ENCODE measurements around the gene ING4. TPM values are rescaled to one million over a fixed set of nuclear protein-coding genes. Genes with fewer than 3 reads are reported as not detected.

ING4 gene
- total and polyA plus RNA-seq, 2 of the 13 experiments (the other 11 are each of a cell fraction or from before 2014, with no cell fraction given) = 14.4 to 32.4 TPM

DNA sequence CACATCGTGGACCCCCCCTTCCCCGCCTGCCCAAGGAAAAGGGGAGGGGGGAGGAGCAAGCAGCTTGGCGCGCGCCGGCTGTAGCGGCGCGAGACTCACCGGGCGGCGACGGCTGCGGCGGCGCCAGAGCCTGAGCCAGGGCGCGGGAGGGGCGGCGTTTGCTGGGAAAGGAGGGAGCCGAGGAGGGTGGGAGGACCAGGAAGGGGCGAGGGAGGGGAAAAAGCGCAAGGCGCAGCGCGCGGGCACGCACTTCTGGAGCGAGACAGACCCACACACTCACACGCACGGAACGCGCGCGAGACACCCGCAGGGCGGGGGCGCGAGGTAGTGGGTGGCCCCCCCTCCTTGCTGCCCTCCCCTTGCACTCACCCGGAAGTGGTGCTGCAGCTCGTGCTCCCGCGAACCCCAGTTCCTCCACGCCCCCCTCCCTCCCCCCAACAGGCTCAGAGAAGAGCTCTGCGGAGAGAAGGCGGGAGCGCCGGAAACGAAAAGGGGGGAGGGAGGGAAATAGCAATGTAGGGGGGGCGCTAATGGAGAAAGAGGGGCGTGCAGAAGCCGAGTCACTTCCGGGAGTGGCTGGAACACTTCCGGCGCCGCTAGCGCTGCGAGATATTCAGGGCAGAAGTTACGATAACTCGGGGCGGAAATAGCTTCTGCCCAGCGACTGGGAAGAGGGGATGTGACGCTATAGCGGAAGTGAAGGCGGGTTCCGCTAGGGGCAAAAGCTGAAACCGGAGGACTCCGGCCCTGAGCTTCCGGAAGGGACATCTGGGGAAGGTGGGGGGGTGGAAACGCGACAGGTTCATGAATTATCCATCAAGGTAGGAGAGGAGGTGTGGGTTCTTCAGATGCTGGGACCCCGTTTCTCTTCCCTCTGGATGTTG is 26.3 kb upstream of the ING4 start, which contains the start of gene ZNF384 (continued):
- TF ChIP-seq, protein P1, sequence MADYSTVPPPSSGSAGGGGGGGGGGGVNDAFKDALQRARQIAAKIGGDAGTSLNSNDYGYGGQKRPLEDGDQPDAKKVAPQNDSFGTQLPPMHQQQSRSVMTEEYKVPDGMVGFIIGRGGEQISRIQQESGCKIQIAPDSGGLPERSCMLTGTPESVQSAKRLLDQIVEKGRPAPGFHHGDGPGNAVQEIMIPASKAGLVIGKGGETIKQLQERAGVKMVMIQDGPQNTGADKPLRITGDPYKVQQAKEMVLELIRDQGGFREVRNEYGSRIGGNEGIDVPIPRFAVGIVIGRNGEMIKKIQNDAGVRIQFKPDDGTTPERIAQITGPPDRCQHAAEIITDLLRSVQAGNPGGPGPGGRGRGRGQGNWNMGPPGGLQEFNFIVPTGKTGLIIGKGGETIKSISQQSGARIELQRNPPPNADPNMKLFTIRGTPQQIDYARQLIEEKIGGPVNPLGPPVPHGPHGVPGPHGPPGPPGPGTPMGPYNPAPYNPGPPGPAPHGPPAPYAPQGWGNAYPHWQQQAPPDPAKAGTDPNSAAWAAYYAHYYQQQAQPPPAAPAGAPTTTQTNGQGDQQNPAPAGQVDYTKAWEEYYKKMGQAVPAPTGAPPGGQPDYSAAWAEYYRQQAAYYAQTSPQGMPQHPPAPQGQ (CRISPR knock-in tag; IDR thresholded peaks at IDR 0.05; ENCODE audit: borderline replicate concordance) = 0 out of 2 replicates have a peak, but pooled peaks have one; percentile 34
- TF ChIP-seq, protein P2, sequence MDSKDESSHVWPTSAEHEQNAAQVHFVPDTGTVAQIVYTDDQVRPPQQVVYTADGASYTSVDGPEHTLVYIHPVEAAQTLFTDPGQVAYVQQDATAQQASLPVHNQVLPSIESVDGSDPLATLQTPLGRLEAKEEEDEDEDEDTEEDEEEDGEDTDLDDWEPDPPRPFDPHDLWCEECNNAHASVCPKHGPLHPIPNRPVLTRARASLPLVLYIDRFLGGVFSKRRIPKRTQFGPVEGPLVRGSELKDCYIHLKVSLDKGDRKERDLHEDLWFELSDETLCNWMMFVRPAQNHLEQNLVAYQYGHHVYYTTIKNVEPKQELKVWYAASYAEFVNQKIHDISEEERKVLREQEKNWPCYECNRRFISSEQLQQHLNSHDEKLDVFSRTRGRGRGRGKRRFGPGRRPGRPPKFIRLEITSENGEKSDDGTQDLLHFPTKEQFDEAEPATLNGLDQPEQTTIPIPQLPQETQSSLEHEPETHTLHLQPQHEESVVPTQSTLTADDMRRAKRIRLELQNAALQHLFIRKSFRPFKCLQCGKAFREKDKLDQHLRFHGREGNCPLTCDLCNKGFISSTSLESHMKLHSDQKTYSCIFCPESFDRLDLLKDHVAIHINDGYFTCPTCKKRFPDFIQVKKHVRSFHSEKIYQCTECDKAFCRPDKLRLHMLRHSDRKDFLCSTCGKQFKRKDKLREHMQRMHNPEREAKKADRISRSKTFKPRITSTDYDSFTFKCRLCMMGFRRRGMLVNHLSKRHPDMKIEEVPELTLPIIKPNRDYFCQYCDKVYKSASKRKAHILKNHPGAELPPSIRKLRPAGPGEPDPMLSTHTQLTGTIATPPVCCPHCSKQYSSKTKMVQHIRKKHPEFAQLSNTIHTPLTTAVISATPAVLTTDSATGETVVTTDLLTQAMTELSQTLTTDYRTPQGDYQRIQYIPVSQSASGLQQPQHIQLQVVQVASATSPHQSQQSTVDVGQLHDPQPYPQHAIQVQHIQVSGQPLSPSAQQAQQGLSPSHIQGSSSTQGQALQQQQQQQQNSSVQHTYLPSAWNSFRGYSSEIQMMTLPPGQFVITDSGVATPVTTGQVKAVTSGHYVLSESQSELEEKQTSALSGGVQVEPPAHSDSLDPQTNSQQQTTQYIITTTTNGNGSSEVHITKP (CRISPR knock-in tag; IDR thresholded peaks at IDR 0.05; ENCODE audit: low read depth) = no peak; the same call in 1 of the 2 replicates
- peak; percentile 17; the same call in 1 of the 2 replicates for TF ChIP-seq KMT2A (CRISPR knock-in tag; IDR thresholded peaks at IDR 0.05)
- TF ChIP-seq SOX6 (IDR thresholded peaks at IDR 0.05) = no peak
- TF ChIP-seq SOX6 (CRISPR knock-in tag; IDR thresholded peaks at IDR 0.05) = peak; percentile 54
- TF ChIP-seq TCF7 (IDR thresholded peaks at IDR 0.05; ENCODE audit: low read depth) = no peak
- 0 out of 2 replicates have a peak, but pooled peaks have one; percentile 38 for TF ChIP-seq ZNF713 (CRISPR knock-in tag; IDR thresholded peaks at IDR 0.05)
- TF ChIP-seq ZNF577 (CRISPR knock-in tag; IDR thresholded peaks at IDR 0.05; ENCODE audit: borderline replicate concordance, low read depth) = no peak
- no peak for TF ChIP-seq PCBP2 (optimal IDR thresholded peaks at IDR 0.05; ENCODE audit: low read depth, low read length, poor library complexity, severe bottlenecking)
- no peak for TF ChIP-seq MED13 (CRISPR knock-in tag; IDR thresholded peaks at IDR 0.05)
- TF ChIP-seq TOE1 (CRISPR knock-in tag; IDR thresholded peaks at IDR 0.05) = no peak
- TF ChIP-seq PAWR (CRISPR knock-in tag; IDR thresholded peaks at IDR 0.05; ENCODE audit: borderline replicate concordance) = no peak
- TF ChIP-seq, protein P3, sequence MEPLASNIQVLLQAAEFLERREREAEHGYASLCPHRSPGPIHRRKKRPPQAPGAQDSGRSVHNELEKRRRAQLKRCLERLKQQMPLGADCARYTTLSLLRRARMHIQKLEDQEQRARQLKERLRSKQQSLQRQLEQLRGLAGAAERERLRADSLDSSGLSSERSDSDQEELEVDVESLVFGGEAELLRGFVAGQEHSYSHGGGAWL (CRISPR knock-in tag; IDR thresholded peaks at IDR 0.05) = no peak
- no peak for TF ChIP-seq ZNF441 (CRISPR knock-in tag; IDR thresholded peaks at IDR 0.05; ENCODE audit: borderline replicate concordance)
- no peak for TF ChIP-seq ZNF775 (CRISPR knock-in tag; IDR thresholded peaks at IDR 0.05; ENCODE audit: borderline replicate concordance)
- no peak for TF ChIP-seq ZNF446 (CRISPR knock-in tag; IDR thresholded peaks at IDR 0.05)
- TF ChIP-seq, protein P4, sequence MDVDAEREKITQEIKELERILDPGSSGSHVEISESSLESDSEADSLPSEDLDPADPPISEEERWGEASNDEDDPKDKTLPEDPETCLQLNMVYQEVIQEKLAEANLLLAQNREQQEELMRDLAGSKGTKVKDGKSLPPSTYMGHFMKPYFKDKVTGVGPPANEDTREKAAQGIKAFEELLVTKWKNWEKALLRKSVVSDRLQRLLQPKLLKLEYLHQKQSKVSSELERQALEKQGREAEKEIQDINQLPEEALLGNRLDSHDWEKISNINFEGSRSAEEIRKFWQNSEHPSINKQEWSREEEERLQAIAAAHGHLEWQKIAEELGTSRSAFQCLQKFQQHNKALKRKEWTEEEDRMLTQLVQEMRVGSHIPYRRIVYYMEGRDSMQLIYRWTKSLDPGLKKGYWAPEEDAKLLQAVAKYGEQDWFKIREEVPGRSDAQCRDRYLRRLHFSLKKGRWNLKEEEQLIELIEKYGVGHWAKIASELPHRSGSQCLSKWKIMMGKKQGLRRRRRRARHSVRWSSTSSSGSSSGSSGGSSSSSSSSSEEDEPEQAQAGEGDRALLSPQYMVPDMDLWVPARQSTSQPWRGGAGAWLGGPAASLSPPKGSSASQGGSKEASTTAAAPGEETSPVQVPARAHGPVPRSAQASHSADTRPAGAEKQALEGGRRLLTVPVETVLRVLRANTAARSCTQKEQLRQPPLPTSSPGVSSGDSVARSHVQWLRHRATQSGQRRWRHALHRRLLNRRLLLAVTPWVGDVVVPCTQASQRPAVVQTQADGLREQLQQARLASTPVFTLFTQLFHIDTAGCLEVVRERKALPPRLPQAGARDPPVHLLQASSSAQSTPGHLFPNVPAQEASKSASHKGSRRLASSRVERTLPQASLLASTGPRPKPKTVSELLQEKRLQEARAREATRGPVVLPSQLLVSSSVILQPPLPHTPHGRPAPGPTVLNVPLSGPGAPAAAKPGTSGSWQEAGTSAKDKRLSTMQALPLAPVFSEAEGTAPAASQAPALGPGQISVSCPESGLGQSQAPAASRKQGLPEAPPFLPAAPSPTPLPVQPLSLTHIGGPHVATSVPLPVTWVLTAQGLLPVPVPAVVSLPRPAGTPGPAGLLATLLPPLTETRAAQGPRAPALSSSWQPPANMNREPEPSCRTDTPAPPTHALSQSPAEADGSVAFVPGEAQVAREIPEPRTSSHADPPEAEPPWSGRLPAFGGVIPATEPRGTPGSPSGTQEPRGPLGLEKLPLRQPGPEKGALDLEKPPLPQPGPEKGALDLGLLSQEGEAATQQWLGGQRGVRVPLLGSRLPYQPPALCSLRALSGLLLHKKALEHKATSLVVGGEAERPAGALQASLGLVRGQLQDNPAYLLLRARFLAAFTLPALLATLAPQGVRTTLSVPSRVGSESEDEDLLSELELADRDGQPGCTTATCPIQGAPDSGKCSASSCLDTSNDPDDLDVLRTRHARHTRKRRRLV (CRISPR knock-in tag; IDR thresholded peaks at IDR 0.05) = no peak
- peak; percentile 75; the same call in 1 of the 2 replicates for TF ChIP-seq ETV6 (CRISPR knock-in tag; conservative IDR thresholded peaks at IDR 0.05)
